C4-2B (cell line): ENCODE results near the gene PTGER2.

Experiments used
- CTCF ChIP-seq: fragments of 450-650 bp; conservative IDR thresholded peaks from 2 replicates; pipeline ENCODE4 v1.5.1; 2017; ENCODE audit warnings: mild to moderate bottlenecking
- ZFX ChIP-seq: fragments of 450-650 bp; IDR thresholded peaks from 2 replicates; pipeline ENCODE4 v1.6.1; 2017

- TF ChIP-seq CTCF = no peak
- TF ChIP-seq ZFX = no peak
These were observed 40.1 kb downstream of the PTGER2 start for GRCh38 chr14:52354242-52354641.
